ACC112 (cell line): ENCODE measurements around the gene ART1.

Source experiments
- H2AFZ ChIP-seq: fragments of 200-600 bp; sonication (generic); one replicate; pipeline ENCODE4 v1.6.0; 2017; ENCODE audit warnings: antibody characterized with exemption, low read length; ENCODE audit not compliant: unreplicated experiment
- H3K27ac ChIP-seq: fragments of 200-600 bp; sonication (generic); 2 replicates; pipeline ENCODE4 v1.5.1; 2014; ENCODE audit warnings: low read depth, mild to moderate bottlenecking, antibody characterized with exemption, low read length, moderate library complexity
- H3K27me3 ChIP-seq: fragments of 200-600 bp; sonication (generic); 2 replicates; pipeline ENCODE4 v1.6.1; 2014; ENCODE audit warnings: mild to moderate bottlenecking, antibody characterized with exemption, low read length, moderate library complexity, mixed read lengths; ENCODE audit not compliant: insufficient read depth
- H3K36me3 ChIP-seq: fragments of 200-600 bp; sonication (generic); 2 replicates; pipeline ENCODE4 v1.6.1; 2016; ENCODE audit warnings: mild to moderate bottlenecking, antibody characterized with exemption, low read length, moderate library complexity, mixed read lengths; ENCODE audit not compliant: insufficient read depth
- H3K4me1 ChIP-seq: fragments of 200-600 bp; sonication (generic); one replicate; pipeline ENCODE4 v1.6.1; 2016; ENCODE audit warnings: low read length, mixed read lengths; ENCODE audit not compliant: insufficient read depth, unreplicated experiment, control insufficient read depth
- H3K4me3 ChIP-seq: fragments of 200-600 bp; sonication (generic); 2 replicates; pipeline ENCODE4 v1.5.1; 2014; ENCODE audit warnings: mild to moderate bottlenecking, low read depth, low read length
- H3K79me2 ChIP-seq: fragments of 200-600 bp; sonication (generic); one replicate; pipeline ENCODE4 v1.6.0; 2016; ENCODE audit warnings: low read length; ENCODE audit not compliant: control insufficient read depth, unreplicated experiment, insufficient read depth

ART1 gene

GRCh38 chr11:3665336-3666022 lies 20.6 kb downstream of the ART1 start:
- Histone ChIP-seq H3K36me3 (no peaks in the 10 kb centered on the region), H3K4me1 (no peaks in the 10 kb centered on the region), H3K27ac (no peak overlapping the region), H2AFZ (no peak overlapping the region), H3K27me3 (no peaks in the 10 kb centered on the region), H3K79me2 (no peaks in the 10 kb centered on the region), H3K4me3 (no peak overlapping the region)

- Histone ChIP-seq H3K4me1 (no peaks in the 10 kb centered on the region), H3K4me3 (no peak overlapping the region), H2AFZ (no peak overlapping the region), H3K27ac (no peak overlapping the region), H3K79me2 (no peaks in the 10 kb centered on the region), H3K27me3 (no peaks in the 10 kb centered on the region), H3K36me3 (no peaks in the 10 kb centered on the region)
These were observed 21.1 kb downstream of the ART1 start for GRCh38 chr11:3666023-3666530.

DNA sequence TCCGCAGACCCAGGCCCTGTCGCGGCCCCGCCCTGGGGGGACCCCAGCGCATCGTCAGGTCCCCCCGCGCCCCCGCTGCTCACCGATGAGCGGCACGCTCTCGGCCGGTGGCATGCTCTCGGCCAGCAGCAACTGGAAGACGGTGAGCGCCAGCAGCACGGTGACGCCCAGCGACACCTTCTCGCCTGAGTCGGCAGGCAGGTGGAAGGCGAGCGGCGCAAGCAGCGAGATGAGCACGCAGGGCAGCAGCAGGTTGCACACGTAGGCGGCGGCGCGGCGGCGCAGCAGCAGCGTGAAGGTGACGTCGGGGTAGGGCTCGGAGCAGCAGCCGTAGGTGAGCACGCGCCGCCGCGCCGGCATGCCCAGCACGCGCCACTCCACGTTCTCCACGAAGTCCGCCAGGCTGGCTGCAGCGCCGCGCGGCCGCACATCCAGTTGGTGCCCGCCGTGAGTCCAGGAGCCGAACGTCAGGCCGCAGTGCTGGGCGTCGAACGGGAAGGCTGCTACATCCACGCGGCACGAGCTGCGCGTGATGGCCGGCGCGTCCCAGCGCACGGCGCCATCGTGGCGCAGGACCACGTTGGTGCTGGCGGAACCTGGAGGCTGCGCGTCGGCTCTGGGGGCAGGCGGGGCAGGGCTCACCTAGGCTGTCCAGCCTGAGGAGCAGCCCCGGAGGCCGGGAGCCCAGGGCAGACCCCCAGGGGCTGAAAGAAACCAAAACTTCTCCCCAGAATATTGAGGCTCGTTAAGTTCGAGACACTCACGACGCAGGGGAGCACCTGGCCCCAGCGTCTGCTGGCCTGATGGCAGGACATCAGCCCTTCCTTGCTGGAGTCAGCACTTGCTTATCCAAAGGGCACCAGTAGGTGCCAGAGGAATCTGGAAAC lies 22.5 kb downstream of the ART1 start:
- Histone ChIP-seq H3K79me2 (no peaks in the 10 kb centered on the region), H3K4me3 (no peak overlapping the region), H3K4me1 (no peaks in the 10 kb centered on the region), H3K27ac (no peak overlapping the region), H3K36me3 (no peaks in the 10 kb centered on the region), H2AFZ (no peak overlapping the region), H3K27me3 (no peaks in the 10 kb centered on the region)

GRCh38 chr11:3669128-3669527 lies 24.2 kb downstream of the ART1 start:
- Histone ChIP-seq H3K36me3 (peaks cover 7% of the 10 kb centered on the region; the same call in 1 of the 2 replicates), H3K4me3 (no peak overlapping the region), H3K4me1 (no peaks in the 10 kb centered on the region), H3K27ac (no peak overlapping the region), H2AFZ (no peak overlapping the region), H3K27me3 (no peaks in the 10 kb centered on the region), H3K79me2 (no peaks in the 10 kb centered on the region)

GRCh38 chr11:3669742-3670183 lies 24.8 kb downstream of the ART1 start:
- peaks cover 7% of the 10 kb centered on the region; the same call in 1 of the 2 replicates for H3K36me3 ChIP-seq
- no peak overlapping the region for H3K4me3 ChIP-seq
- no peaks in the 10 kb centered on the region for H3K4me1 ChIP-seq
- H3K27ac ChIP-seq, result no peak overlapping the region
- no peaks in the 10 kb centered on the region for H3K79me2 ChIP-seq
- H3K27me3 ChIP-seq, result no peaks in the 10 kb centered on the region
- H2AFZ ChIP-seq, result no peak overlapping the region

DNA sequence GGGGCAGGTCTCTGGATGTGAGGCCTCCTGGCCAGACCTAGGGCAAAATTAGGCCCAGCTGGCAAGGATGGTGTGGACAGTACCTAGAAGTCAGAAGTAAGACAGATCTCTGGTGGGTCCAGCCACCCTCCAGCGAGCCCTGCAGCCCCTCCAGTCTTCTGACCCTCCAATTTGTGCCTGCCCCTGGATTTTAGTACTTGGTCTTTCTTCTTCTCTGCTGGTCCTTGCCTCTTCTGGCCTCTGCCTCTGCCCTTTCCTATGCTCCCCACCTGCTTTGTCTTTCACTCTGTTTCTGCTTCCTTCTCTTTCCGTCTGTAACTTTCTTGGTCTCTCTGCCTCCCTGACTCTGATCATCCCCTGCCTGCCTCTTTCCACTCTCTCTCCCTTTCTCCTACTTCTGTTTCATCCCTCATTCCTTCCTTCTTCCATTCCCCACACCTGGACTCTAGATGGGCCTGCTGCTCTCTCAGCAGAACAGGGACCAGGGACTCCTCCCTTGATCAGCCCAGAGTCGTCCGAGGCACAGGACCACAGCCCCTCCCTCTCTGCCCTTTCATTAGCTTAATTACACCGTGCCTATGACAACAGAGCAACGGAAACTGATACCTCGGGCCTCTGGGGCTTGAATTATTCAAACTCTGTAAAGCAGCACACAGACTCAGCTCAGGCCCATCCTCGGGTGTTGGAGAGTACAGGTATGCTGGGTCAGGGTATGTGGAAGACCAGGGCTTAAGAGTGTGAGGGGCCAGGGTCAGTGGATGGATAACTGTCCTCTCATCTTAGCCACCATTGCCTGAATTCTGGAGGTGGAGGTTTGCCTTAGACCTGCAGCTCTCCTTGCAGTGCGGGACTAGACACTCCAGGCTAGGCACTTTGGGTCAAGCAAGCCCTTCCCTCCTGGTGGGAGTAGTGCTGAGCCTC lies 26.7 kb downstream of the ART1 start, which contains the start of gene CHRNA10:
CHRNA10 (minus strand) TSS at position 51 of the 921 bp plus-strand sequence. CDS start 72 bp downstream, outside the sequence.
- H3K27me3 ChIP-seq, result no peaks in the 10 kb centered on the region
- peaks cover 3% of the 10 kb centered on the region for H3K4me1 ChIP-seq
- no peak within 1 kb of the TSS for H3K4me3 ChIP-seq
- H2AFZ ChIP-seq, result no peak within 1 kb of the TSS
- no peak within 1 kb of the TSS for H3K27ac ChIP-seq
- H3K79me2 ChIP-seq, result no peaks in the 10 kb centered on the region
- H3K36me3 ChIP-seq, result peaks cover 24% of the 10 kb centered on the region

GRCh38 chr11:3674189-3674588 lies 29.3 kb downstream of the ART1 start:
- no peak overlapping the region for H3K27ac ChIP-seq
- H3K79me2 ChIP-seq, result no peaks in the 10 kb centered on the region
- no peak overlapping the region for H3K4me3 ChIP-seq
- H3K27me3 ChIP-seq, result no peaks in the 10 kb centered on the region
- no peak overlapping the region for H2AFZ ChIP-seq
- peaks cover 3% of the 10 kb centered on the region for H3K4me1 ChIP-seq
- peaks cover 36% of the 10 kb centered on the region for H3K36me3 ChIP-seq

GRCh38 chr11:3675971-3676370 lies 31.0 kb downstream of the ART1 start:
- peaks cover 47% of the 10 kb centered on the region for H3K36me3 ChIP-seq
- no peak overlapping the region for H2AFZ ChIP-seq

GRCh38 chr11:3679077-3679476 lies 34.1 kb downstream of the ART1 start:
- H3K36me3 ChIP-seq, result peaks cover 55% of the 10 kb centered on the region
- H3K27ac ChIP-seq, result no peak overlapping the region

More at GRCh38 chr11:3675971-3676370, 31.0 kb downstream of the ART1 start:
- no peak overlapping the region for H3K4me3 ChIP-seq
- no peaks in the 10 kb centered on the region for H3K79me2 ChIP-seq
- H3K4me1 ChIP-seq, result peaks cover 3% of the 10 kb centered on the region
- no peaks in the 10 kb centered on the region for H3K27me3 ChIP-seq
- no peak overlapping the region for H3K27ac ChIP-seq

GRCh38 chr11:3683039-3683438 lies 38.1 kb downstream of the ART1 start:
- Histone ChIP-seq H3K27ac (no peak overlapping the region), H3K27me3 (no peaks in the 10 kb centered on the region), H3K4me3 (no peak overlapping the region), H2AFZ (no peak overlapping the region), H3K79me2 (peaks cover 3% of the 10 kb centered on the region), H3K36me3 (peaks cover 63% of the 10 kb centered on the region), H3K4me1 (no peaks in the 10 kb centered on the region)

More at GRCh38 chr11:3679077-3679476, 34.1 kb downstream of the ART1 start:
- no peak overlapping the region for H2AFZ ChIP-seq
- no peak overlapping the region for H3K4me3 ChIP-seq
- H3K79me2 ChIP-seq, result no peaks in the 10 kb centered on the region
- peaks cover 3% of the 10 kb centered on the region for H3K4me1 ChIP-seq
- no peaks in the 10 kb centered on the region for H3K27me3 ChIP-seq
